HUES6 (cell line): ENCODE measurements around the gene ETS1.

Source experiments
- H3K27ac ChIP-seq: 2 replicates; pipeline ENCODE4 v1.7.0; 2013; ENCODE audit warnings: low read depth, mild to moderate bottlenecking, low read length, inconsistent platforms
- H3K27me3 ChIP-seq: 2 replicates; pipeline ENCODE4 v1.6.1; 2013; ENCODE audit warnings: low read length; ENCODE audit not compliant: control insufficient read depth, insufficient read depth
- H3K36me3 ChIP-seq: 2 replicates; pipeline ENCODE4 v1.6.1; 2013; ENCODE audit warnings: low read length; ENCODE audit not compliant: control insufficient read depth, insufficient read depth
- H3K4me1 ChIP-seq: 2 replicates; pipeline ENCODE4 v1.6.1; 2013; ENCODE audit warnings: low read length; ENCODE audit not compliant: control insufficient read depth, insufficient read depth
- H3K4me3 ChIP-seq: 2 replicates; pipeline ENCODE4 v1.5.1; 2013; ENCODE audit warnings: low read depth, low read length
- H3K9ac ChIP-seq: one replicate; pipeline ENCODE4 v1.6.1; 2013; ENCODE audit warnings: mild to moderate bottlenecking, low read length
- H3K9me3 ChIP-seq: 2 replicates; pipeline ENCODE4 v1.6.1; 2013; ENCODE audit warnings: low read depth, low read length; ENCODE audit not compliant: control insufficient read depth, insufficient read depth

Gene ETS1

GRCh38 chr11:128579798-128580504, 7.4 kb downstream of the ETS1 start:
- H3K27ac ChIP-seq, result no peak overlapping the region
- H3K9me3 ChIP-seq, result no peaks in the 10 kb centered on the region
- H3K4me1 ChIP-seq, result peaks cover 73% of the 10 kb centered on the region
- no peaks in the 10 kb centered on the region for H3K27me3 ChIP-seq
- no peak overlapping the region for H3K4me3 ChIP-seq
- H3K36me3 ChIP-seq, result no peaks in the 10 kb centered on the region
- no peak overlapping the region for H3K9ac ChIP-seq

- no peaks in the 10 kb centered on the region for H3K27me3 ChIP-seq
- H3K4me3 ChIP-seq, result no peak overlapping the region
- H3K27ac ChIP-seq, result no peak overlapping the region
- no peak overlapping the region for H3K9ac ChIP-seq
- H3K9me3 ChIP-seq, result no peaks in the 10 kb centered on the region
- peaks cover 63% of the 10 kb centered on the region for H3K4me1 ChIP-seq
- no peaks in the 10 kb centered on the region for H3K36me3 ChIP-seq
These were observed 10.8 kb downstream of the ETS1 start for GRCh38 chr11:128576555-128576954.

- H3K36me3 ChIP-seq, result no peaks in the 10 kb centered on the region
- H3K9me3 ChIP-seq, result no peaks in the 10 kb centered on the region
- H3K4me3 ChIP-seq, result no peak overlapping the region
- H3K9ac ChIP-seq, result no peak overlapping the region
- H3K4me1 ChIP-seq, result peaks cover 57% of the 10 kb centered on the region
- H3K27ac ChIP-seq, result no peak overlapping the region
- H3K27me3 ChIP-seq, result no peaks in the 10 kb centered on the region
These were observed 11.4 kb downstream of the ETS1 start for GRCh38 chr11:128575961-128576350.

GRCh38 chr11:128575174-128575960, 12.0 kb downstream of the ETS1 start:
- no peaks in the 10 kb centered on the region for H3K27me3 ChIP-seq
- no peaks in the 10 kb centered on the region for H3K36me3 ChIP-seq
- H3K4me3 ChIP-seq, result no peak overlapping the region
- H3K27ac ChIP-seq, result no peak overlapping the region
- no peak overlapping the region for H3K9ac ChIP-seq
- H3K9me3 ChIP-seq, result no peaks in the 10 kb centered on the region
- peaks cover 51% of the 10 kb centered on the region for H3K4me1 ChIP-seq

GRCh38 chr11:128574576-128575011, 12.8 kb downstream of the ETS1 start:
- Histone ChIP-seq H3K27ac (no peak overlapping the region), H3K9ac (no peak overlapping the region), H3K4me3 (no peak overlapping the region), H3K36me3 (no peaks in the 10 kb centered on the region), H3K4me1 (peaks cover 46% of the 10 kb centered on the region), H3K9me3 (no peaks in the 10 kb centered on the region), H3K27me3 (no peaks in the 10 kb centered on the region)

- no peak overlapping the region for H3K9ac ChIP-seq
- peaks cover 52% of the 10 kb centered on the region for H3K4me1 ChIP-seq
- no peaks in the 10 kb centered on the region for H3K9me3 ChIP-seq
- H3K4me3 ChIP-seq, result no peak overlapping the region
- H3K27ac ChIP-seq, result no peak overlapping the region
- H3K36me3 ChIP-seq, result no peaks in the 10 kb centered on the region
- H3K27me3 ChIP-seq, result no peaks in the 10 kb centered on the region
These were observed 13.7 kb downstream of the ETS1 start for GRCh38 chr11:128573638-128574037.

- Histone ChIP-seq H3K36me3 (no peaks in the 10 kb centered on the region), H3K27me3 (no peaks in the 10 kb centered on the region), H3K9ac (no peak overlapping the region), H3K9me3 (no peaks in the 10 kb centered on the region), H3K27ac (no peak overlapping the region), H3K4me1 (peaks cover 56% of the 10 kb centered on the region), H3K4me3 (no peak overlapping the region)
These were observed 14.4 kb downstream of the ETS1 start for GRCh38 chr11:128572965-128573364.

- Histone ChIP-seq H3K4me1 (peaks cover 40% of the 10 kb centered on the region), H3K27me3 (no peaks in the 10 kb centered on the region), H3K4me3 (no peak overlapping the region), H3K36me3 (no peaks in the 10 kb centered on the region), H3K9ac (no peak overlapping the region), H3K9me3 (no peaks in the 10 kb centered on the region), H3K27ac (no peak overlapping the region)
These were observed 16.7 kb downstream of the ETS1 start for GRCh38 chr11:128570632-128571031.

GRCh38 chr11:128569291-128569690, 18.1 kb downstream of the ETS1 start:
- no peak overlapping the region for H3K27ac ChIP-seq
- H3K4me1 ChIP-seq, result peaks cover 43% of the 10 kb centered on the region

GRCh38 chr11:128568166-128568778, 19.1 kb downstream of the ETS1 start:
- H3K4me3 ChIP-seq, result no peak overlapping the region
- no peaks in the 10 kb centered on the region for H3K36me3 ChIP-seq
- H3K9ac ChIP-seq, result no peak overlapping the region
- H3K27ac ChIP-seq, result no peak overlapping the region
- H3K9me3 ChIP-seq, result no peaks in the 10 kb centered on the region
- peaks cover 35% of the 10 kb centered on the region for H3K4me1 ChIP-seq
- no peaks in the 10 kb centered on the region for H3K27me3 ChIP-seq

More at GRCh38 chr11:128569291-128569690, 18.1 kb downstream of the ETS1 start:
- H3K4me3 ChIP-seq, result no peak overlapping the region
- no peaks in the 10 kb centered on the region for H3K27me3 ChIP-seq
- no peaks in the 10 kb centered on the region for H3K36me3 ChIP-seq
- no peaks in the 10 kb centered on the region for H3K9me3 ChIP-seq
- H3K9ac ChIP-seq, result no peak overlapping the region

GRCh38 chr11:128567130-128567529, 20.2 kb downstream of the ETS1 start:
- H3K9ac ChIP-seq, result no peak overlapping the region
- no peaks in the 10 kb centered on the region for H3K27me3 ChIP-seq
- H3K4me3 ChIP-seq, result no peak overlapping the region
- no peak overlapping the region for H3K27ac ChIP-seq
- no peaks in the 10 kb centered on the region for H3K9me3 ChIP-seq
- no peaks in the 10 kb centered on the region for H3K36me3 ChIP-seq
- peaks cover 29% of the 10 kb centered on the region for H3K4me1 ChIP-seq
